ENCODE data around the gene MLYCD.

The MLYCD gene

GRCh38 chr16:83907111-83907510, 8.2 kb downstream of the MLYCD start:
- no peaks in the 10 kb centered on the region for H3K9me3 ChIP-seq (ENCODE audit: insufficient read depth, low read length)
- H3K4me1 ChIP-seq (ENCODE audit: insufficient read depth, insufficient read length), result peaks cover 3% of the 10 kb centered on the region
- H3K27me3 ChIP-seq (ENCODE audit: insufficient read depth, insufficient read length), result peaks cover 31% of the 10 kb centered on the region
- peaks cover 12% of the 10 kb centered on the region for H3K36me3 ChIP-seq (ENCODE audit: insufficient read depth, insufficient read length, low read length)
- no peak overlapping the region for H3K9ac ChIP-seq (ENCODE audit: insufficient read length, low read depth)
- TF ChIP-seq YY1 (IDR thresholded peaks at IDR 0.05; ENCODE audit: insufficient read depth, insufficient read length), result no peak
- TF ChIP-seq ZNF274 (IDR thresholded peaks at IDR 0.05; ENCODE audit: low read depth, low read length), result no peak
- no peak for TF ChIP-seq SUZ12 (IDR thresholded peaks at IDR 0.05; ENCODE audit: extremely low read depth, insufficient read depth, insufficient read length)
- DNase-seq (ENCODE audit: low read depth, low spot score), result no peak
- H3K4me3 ChIP-seq (ENCODE audit: insufficient read length, low read depth), result no peak overlapping the region

- Histone ChIP-seq H3K4me3 (ENCODE audit: insufficient read length, low read depth) (no peak overlapping the region), H3K9ac (ENCODE audit: insufficient read length, low read depth) (no peak overlapping the region), H3K4me1 (ENCODE audit: insufficient read depth, insufficient read length) (peaks cover 9% of the 10 kb centered on the region), H3K9me3 (ENCODE audit: insufficient read depth, low read length) (no peaks in the 10 kb centered on the region), H3K27me3 (ENCODE audit: insufficient read depth, insufficient read length) (peaks cover 31% of the 10 kb centered on the region), H3K36me3 (ENCODE audit: insufficient read depth, insufficient read length, low read length) (peaks cover 19% of the 10 kb centered on the region)
- DNase-seq (ENCODE audit: low read depth, low spot score), result no peak
- no peak for TF ChIP-seq ZNF274 (IDR thresholded peaks at IDR 0.05; ENCODE audit: low read depth, low read length)
- TF ChIP-seq SUZ12 (IDR thresholded peaks at IDR 0.05; ENCODE audit: extremely low read depth, insufficient read depth, insufficient read length), result no peak
- TF ChIP-seq YY1 (IDR thresholded peaks at IDR 0.05; ENCODE audit: insufficient read depth, insufficient read length), result no peak
Measured at GRCh38 chr16:83907631-83908250, 8.8 kb downstream of the MLYCD start.

- H3K4me3 ChIP-seq (ENCODE audit: insufficient read length, low read depth), result no peak overlapping the region
- no peak for TF ChIP-seq SUZ12 (IDR thresholded peaks at IDR 0.05; ENCODE audit: extremely low read depth, insufficient read depth, insufficient read length)
- no peak for TF ChIP-seq ZNF274 (IDR thresholded peaks at IDR 0.05; ENCODE audit: low read depth, low read length)
- no peak overlapping the region for H3K9ac ChIP-seq (ENCODE audit: insufficient read length, low read depth)
- no peak for DNase-seq (ENCODE audit: low read depth, low spot score)
- peaks cover 22% of the 10 kb centered on the region for H3K27me3 ChIP-seq (ENCODE audit: insufficient read depth, insufficient read length)
- peaks cover 19% of the 10 kb centered on the region for H3K36me3 ChIP-seq (ENCODE audit: insufficient read depth, insufficient read length, low read length)
- H3K9me3 ChIP-seq (ENCODE audit: insufficient read depth, low read length), result no peaks in the 10 kb centered on the region
- peaks cover 9% of the 10 kb centered on the region for H3K4me1 ChIP-seq (ENCODE audit: insufficient read depth, insufficient read length)
Measured at GRCh38 chr16:83908798-83909197, 9.9 kb downstream of the MLYCD start.

GRCh38 chr16:83911290-83911689, 12.4 kb downstream of the MLYCD start:
- no peak for DNase-seq (ENCODE audit: low read depth, low spot score)
- no peaks in the 10 kb centered on the region for H3K9me3 ChIP-seq (ENCODE audit: insufficient read depth, low read length)
- peaks cover 9% of the 10 kb centered on the region for H3K4me1 ChIP-seq (ENCODE audit: insufficient read depth, insufficient read length)
- peaks cover 37% of the 10 kb centered on the region for H3K36me3 ChIP-seq (ENCODE audit: insufficient read depth, insufficient read length, low read length)
- TF ChIP-seq ZNF274 (IDR thresholded peaks at IDR 0.05; ENCODE audit: low read depth, low read length), result no peak
- no peak for TF ChIP-seq SUZ12 (IDR thresholded peaks at IDR 0.05; ENCODE audit: extremely low read depth, insufficient read depth, insufficient read length)
- TF ChIP-seq YY1 (IDR thresholded peaks at IDR 0.05; ENCODE audit: insufficient read depth, insufficient read length), result no peak
- H3K27me3 ChIP-seq (ENCODE audit: insufficient read depth, insufficient read length), result peaks cover 7% of the 10 kb centered on the region
- no peak overlapping the region for H3K9ac ChIP-seq (ENCODE audit: insufficient read length, low read depth)
- H3K4me3 ChIP-seq (ENCODE audit: insufficient read length, low read depth), result no peak overlapping the region

GRCh38 chr16:83912519-83913244, 13.8 kb downstream of the MLYCD start:
- DNase-seq (ENCODE audit: low read depth, low spot score), result no peak
- no peak overlapping the region for H3K4me3 ChIP-seq (ENCODE audit: insufficient read length, low read depth)
- H3K4me1 ChIP-seq (ENCODE audit: insufficient read depth, insufficient read length), result peaks cover 9% of the 10 kb centered on the region
- peaks cover 38% of the 10 kb centered on the region for H3K36me3 ChIP-seq (ENCODE audit: insufficient read depth, insufficient read length, low read length)
- H3K27me3 ChIP-seq (ENCODE audit: insufficient read depth, insufficient read length), result no peaks in the 10 kb centered on the region
- H3K9me3 ChIP-seq (ENCODE audit: insufficient read depth, low read length), result no peaks in the 10 kb centered on the region
- TF ChIP-seq ZNF274 (IDR thresholded peaks at IDR 0.05; ENCODE audit: low read depth, low read length), result no peak
- no peak for TF ChIP-seq SUZ12 (IDR thresholded peaks at IDR 0.05; ENCODE audit: extremely low read depth, insufficient read depth, insufficient read length)
- TF ChIP-seq YY1 (IDR thresholded peaks at IDR 0.05; ENCODE audit: insufficient read depth, insufficient read length), result no peak
- no peak overlapping the region for H3K9ac ChIP-seq (ENCODE audit: insufficient read length, low read depth)

- Histone ChIP-seq H3K4me1 (ENCODE audit: insufficient read depth, insufficient read length) (peaks cover 9% of the 10 kb centered on the region), H3K9ac (ENCODE audit: insufficient read length, low read depth) (no peak overlapping the region), H3K4me3 (ENCODE audit: insufficient read length, low read depth) (no peak overlapping the region), H3K36me3 (ENCODE audit: insufficient read depth, insufficient read length, low read length) (peaks cover 43% of the 10 kb centered on the region), H3K9me3 (ENCODE audit: insufficient read depth, low read length) (no peaks in the 10 kb centered on the region), H3K27me3 (ENCODE audit: insufficient read depth, insufficient read length) (no peaks in the 10 kb centered on the region)
- no peak for DNase-seq (ENCODE audit: low read depth, low spot score)
- TF ChIP-seq YY1 (IDR thresholded peaks at IDR 0.05; ENCODE audit: insufficient read depth, insufficient read length), result no peak
- TF ChIP-seq ZNF274 (IDR thresholded peaks at IDR 0.05; ENCODE audit: low read depth, low read length), result no peak
- no peak for TF ChIP-seq SUZ12 (IDR thresholded peaks at IDR 0.05; ENCODE audit: extremely low read depth, insufficient read depth, insufficient read length)
Measured at GRCh38 chr16:83913245-83913633, 14.3 kb downstream of the MLYCD start.

- H3K36me3 ChIP-seq (ENCODE audit: insufficient read depth, insufficient read length, low read length), result peaks cover 53% of the 10 kb centered on the region
- H3K4me1 ChIP-seq (ENCODE audit: insufficient read depth, insufficient read length), result peaks cover 9% of the 10 kb centered on the region
- DNase-seq (ENCODE audit: low read depth, low spot score), result no peak
- no peak for TF ChIP-seq ZNF274 (IDR thresholded peaks at IDR 0.05; ENCODE audit: low read depth, low read length)
- TF ChIP-seq SUZ12 (IDR thresholded peaks at IDR 0.05; ENCODE audit: extremely low read depth, insufficient read depth, insufficient read length), result no peak
- TF ChIP-seq YY1 (IDR thresholded peaks at IDR 0.05; ENCODE audit: insufficient read depth, insufficient read length), result no peak
- H3K9me3 ChIP-seq (ENCODE audit: insufficient read depth, low read length), result no peaks in the 10 kb centered on the region
- no peak overlapping the region for H3K4me3 ChIP-seq (ENCODE audit: insufficient read length, low read depth)
- no peaks in the 10 kb centered on the region for H3K27me3 ChIP-seq (ENCODE audit: insufficient read depth, insufficient read length)
- no peak overlapping the region for H3K9ac ChIP-seq (ENCODE audit: insufficient read length, low read depth)
Measured at GRCh38 chr16:83914091-83914710, 15.3 kb downstream of the MLYCD start.

All from NT2/D1 (cell line).